Measurements from ENCODE around the gene GPSM3. TPM values are rescaled to one million over a fixed set of nuclear protein-coding genes. Genes with fewer than 3 reads are reported as not detected.

The GPSM3 gene
- total RNA-seq, 1 experiment from 2014 or later: 11.8 TPM

- DNase-seq: no peak
- no peak overlapping the region for H2AK5ac ChIP-seq (ENCODE audit: insufficient read length, low read length)
- no peak overlapping the region for H2BK5ac ChIP-seq (ENCODE audit: insufficient read length, low read length)
- TF ChIP-seq CTCF (conservative IDR thresholded peaks at IDR 0.05): no peak
- peak overlapping the region; percentile 72 for H3K4me2 ChIP-seq (ENCODE audit: insufficient read depth, insufficient read length, low read length)
- H3K9me3 ChIP-seq (ENCODE audit: control insufficient read depth, low read depth, low read length): no peaks in the 10 kb centered on the region
- H3K18ac ChIP-seq (ENCODE audit: insufficient read length, low read depth, low read length): no peak overlapping the region
- H3T11ph ChIP-seq (ENCODE audit: low read length): no peak overlapping the region
- Mint-ChIP-seq H3K36me3 (ENCODE audit: insufficient read depth in 1 of 3, low read depth in 3 of 3) (peaks cover 12 to 36% (median 34%) of the 10 kb centered on the region in 3 experiments; a peak in 6 of 7 replicates), H3K9me3 (no peaks in the 10 kb centered on the region; a peak in 1 of 5 replicates), H3K27ac (peak overlapping the region in 1 of 3 experiments; percentile 98; a peak in 3 of 7 replicates), H3K4me3 (peak overlapping the region; percentile 76 to 90), H3K4me1 (peaks cover 50 to 61% of the 10 kb centered on the region in 2 experiments), H3K27me3 (ENCODE audit: low read depth) (no peaks in the 10 kb centered on the region)
- H4K20me1 ChIP-seq (ENCODE audit: control insufficient read depth, insufficient read depth, insufficient read length): no peaks in the 10 kb centered on the region
- no CpG with 5 or more reads among the region's 23 CpGs for WGBS (ENCODE audit: extremely low coverage, insufficient read length, low lambda C conversion rate)
- no peak overlapping the region; the same call in 1 of the 2 replicates for H3K14ac ChIP-seq (ENCODE audit: insufficient read depth, low read length)
- H3K27me3 ChIP-seq (ENCODE audit: insufficient read depth, low read length): no peaks in the 10 kb centered on the region
- no peak overlapping the region for H4K8ac ChIP-seq (replicated peaks; ENCODE audit: insufficient read length, low read depth, low read length)
- H2BK120ac ChIP-seq (ENCODE audit: low read depth, low read length, poor library complexity, severe bottlenecking): no peak overlapping the region
- no peak overlapping the region for H2BK12ac ChIP-seq (ENCODE audit: insufficient read length, low read depth, low read length)
- H3K4ac ChIP-seq (ENCODE audit: low read depth, low read length): no peak overlapping the region
- H3K23me2 ChIP-seq (ENCODE audit: insufficient read length, low read depth, low read length, poor library complexity, severe bottlenecking): peaks cover 7% of the 10 kb centered on the region
- no peaks in the 10 kb centered on the region for H3K79me2 ChIP-seq (ENCODE audit: insufficient read depth, low read length)
- no peak overlapping the region for H3K27ac ChIP-seq (ENCODE audit: insufficient read length, low read depth, low read length)
- no peak overlapping the region for H3K9ac ChIP-seq (ENCODE audit: extremely low read depth, insufficient read length, low read length)
- H2AFZ ChIP-seq (ENCODE audit: low read length): no peak overlapping the region
- no peak overlapping the region for H4K91ac ChIP-seq (ENCODE audit: insufficient read length, low read depth, low read length)
- no peak overlapping the region for H3K56ac ChIP-seq (ENCODE audit: insufficient read length, low read depth, low read length)
- H3K23ac ChIP-seq (ENCODE audit: insufficient read length, low read depth, low read length): no peak overlapping the region
- no peak overlapping the region for H4K5ac ChIP-seq (ENCODE audit: insufficient read length, low read depth, low read length)
- no peak overlapping the region for H2BK20ac ChIP-seq (ENCODE audit: low read depth, low read length, poor library complexity, severe bottlenecking)
- H2BK15ac ChIP-seq (ENCODE audit: low read depth, low read length): no peak overlapping the region
- H3K79me1 ChIP-seq (ENCODE audit: insufficient read depth, low read depth, low read length, poor library complexity, severe bottlenecking): no peaks in the 10 kb centered on the region
- peaks cover 7% of the 10 kb centered on the region for H3K4me1 ChIP-seq (ENCODE audit: insufficient read depth, low read length)
Measured at GRCh38 chr6:32189742-32190053, 2.7 kb downstream of the GPSM3 start.

All from H9 (cell line).